Stimulated activated CD4-positive, alpha-beta T cell treated with anti-CD3 and anti-CD28 coated beads, TNF-alpha, amount 100 ng/mL, for 1 hour (primary cell): ENCODE measurements around the gene BAIAP2L1.
"Not testable (repeated sequence)": the region's sequence is repeated elsewhere in the genome, so short reads cannot be mapped to it uniquely, and the experiment has no call there.

Experiments used
- DNase-seq, 3 donors: peaks; one replicate each; pipeline ENCODE4 v3.0.0-alpha.2; 2020; ENCODE audit warnings: low read depth in 3 of 3, low spot score in 1 of 3

BAIAP2L1 gene

GRCh38 chr7:98323597-98324322 is 77.1 kb downstream of the BAIAP2L1 start:
- DNase-seq = no peak

- DNase-seq = no peak
These were observed 78.3 kb downstream of the BAIAP2L1 start for GRCh38 chr7:98322331-98323270.

GRCh38 chr7:98321301-98321700 is 79.6 kb downstream of the BAIAP2L1 start:
- DNase-seq = no peak

DNA sequence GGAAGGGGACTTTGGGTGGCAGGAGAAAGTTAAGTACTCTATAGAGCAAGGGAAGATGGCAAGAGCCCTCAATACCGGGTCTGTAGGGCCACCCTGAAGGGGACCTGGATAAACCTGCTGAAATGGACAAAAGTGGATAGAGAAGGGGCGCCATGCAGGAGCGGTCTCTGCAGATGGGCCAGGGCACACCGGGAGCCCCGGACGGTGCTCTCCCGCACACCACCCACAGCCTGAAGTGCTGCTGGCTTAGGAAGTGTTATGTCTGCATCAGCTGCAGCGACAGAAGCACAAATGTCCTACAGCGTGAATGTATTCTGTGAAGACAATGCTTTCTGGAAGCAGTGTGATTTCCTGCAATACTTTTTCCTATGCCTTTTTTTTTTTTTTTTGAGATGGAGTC is 81.7 kb downstream of the BAIAP2L1 start:
- DNase-seq = no peak

DNA sequence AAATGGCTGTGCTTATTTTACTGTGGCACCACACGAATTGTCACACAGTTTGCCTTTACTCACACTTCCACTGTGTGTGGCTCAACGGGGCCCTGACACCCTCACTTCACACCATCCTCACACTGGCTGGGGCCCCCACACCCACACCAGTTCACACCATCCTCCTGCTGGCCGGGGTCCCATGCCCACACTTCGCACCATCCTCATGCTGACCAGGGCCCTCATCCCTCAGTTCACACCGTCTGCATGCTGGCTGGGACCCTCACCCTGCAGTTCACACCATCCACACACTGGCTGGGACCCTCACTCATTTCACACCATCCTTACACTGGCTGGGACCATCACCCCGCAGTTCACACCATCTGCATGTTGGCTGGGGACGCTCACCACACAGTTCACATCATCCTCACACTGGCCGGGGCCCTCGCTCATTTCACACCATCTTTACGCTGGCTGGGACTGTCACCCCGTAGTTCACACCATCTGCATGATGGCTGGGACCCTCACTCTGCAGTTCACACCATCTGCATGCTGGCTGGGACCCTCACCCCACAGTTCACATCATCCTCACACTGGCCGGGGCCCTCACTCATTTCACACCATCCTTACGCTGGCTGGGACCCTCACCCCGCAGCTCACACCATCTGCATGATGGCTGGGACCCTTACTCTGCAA is 83.4 kb downstream of the BAIAP2L1 start:
- DNase-seq = no peak

DNA sequence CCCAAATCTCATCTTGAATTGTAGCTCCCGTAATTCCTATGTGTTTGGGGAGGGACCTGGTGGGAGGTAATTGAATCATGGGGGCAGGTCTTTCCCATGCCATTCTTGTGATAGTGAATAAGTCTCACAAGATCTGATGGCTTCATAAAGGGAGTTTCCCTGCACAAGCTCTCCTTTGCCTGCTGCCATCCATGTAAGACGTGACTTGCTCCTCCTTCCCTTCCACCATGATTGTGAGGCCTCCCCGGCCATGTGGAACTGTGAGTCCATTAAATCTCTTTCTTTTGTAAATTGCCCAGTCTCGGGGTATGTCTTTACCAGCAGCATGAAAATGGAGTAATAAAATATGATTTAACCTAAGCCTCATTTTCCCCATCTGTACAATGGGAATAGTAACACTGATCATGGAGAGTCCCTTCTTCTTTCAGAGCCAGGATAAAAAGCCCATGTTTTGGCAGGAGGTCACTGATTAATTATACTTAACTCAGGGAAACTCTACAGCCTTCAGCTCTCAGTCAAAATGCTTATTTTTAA is 84.8 kb downstream of the BAIAP2L1 start:
- DNase-seq = not testable (repeated sequence)

DNA sequence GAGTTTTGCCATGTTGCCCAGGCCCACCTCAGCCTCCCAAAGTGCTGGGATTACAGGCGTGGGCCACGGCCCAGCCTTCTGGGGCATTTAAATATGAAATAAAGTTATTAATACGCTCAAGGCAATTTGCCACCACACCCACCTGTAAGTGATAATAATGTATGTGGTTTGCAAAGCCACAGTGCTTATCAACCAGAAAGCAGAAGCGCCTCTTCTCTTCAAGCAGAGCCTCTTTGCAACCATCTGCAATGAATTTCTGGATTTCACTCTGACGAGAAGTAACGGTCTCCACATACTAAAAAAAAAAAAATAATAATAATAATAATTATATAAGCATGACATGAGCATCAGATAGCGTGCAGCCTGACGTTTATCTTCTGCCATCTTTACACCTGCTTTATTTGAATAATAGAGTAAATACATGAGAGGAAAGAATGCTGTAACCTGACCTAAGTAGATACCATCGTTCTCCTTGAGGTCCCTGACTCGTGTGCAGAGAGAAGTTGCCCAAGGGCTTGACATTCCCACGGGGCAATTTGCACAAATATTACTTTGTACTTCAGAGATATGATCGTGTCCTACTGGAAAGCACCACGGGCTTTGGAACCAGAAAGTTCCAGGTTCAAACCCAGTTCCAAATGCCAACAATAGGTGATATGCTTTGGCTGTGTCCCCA is 85.4 kb downstream of the BAIAP2L1 start:
- no peak for DNase-seq

DNA sequence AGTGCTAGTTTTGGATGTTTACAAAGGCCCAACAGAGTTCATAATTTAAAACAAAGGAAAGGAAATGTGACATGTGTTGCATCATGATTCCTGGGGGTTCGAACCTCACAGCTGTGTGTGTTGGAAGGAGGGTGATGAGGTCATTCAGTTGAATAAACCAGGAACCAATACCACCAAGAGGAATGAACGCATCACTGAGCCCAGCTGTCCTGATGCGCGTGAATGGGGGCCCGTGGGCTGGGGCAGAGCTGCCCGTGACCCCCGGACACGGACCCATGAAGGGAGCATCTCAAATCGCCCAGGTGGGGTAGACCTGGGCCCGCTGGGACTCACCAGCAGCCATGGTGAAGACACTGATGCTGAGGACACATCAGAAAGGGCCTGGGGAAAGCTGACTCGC is 86.4 kb downstream of the BAIAP2L1 start:
- DNase-seq = no peak

DNA sequence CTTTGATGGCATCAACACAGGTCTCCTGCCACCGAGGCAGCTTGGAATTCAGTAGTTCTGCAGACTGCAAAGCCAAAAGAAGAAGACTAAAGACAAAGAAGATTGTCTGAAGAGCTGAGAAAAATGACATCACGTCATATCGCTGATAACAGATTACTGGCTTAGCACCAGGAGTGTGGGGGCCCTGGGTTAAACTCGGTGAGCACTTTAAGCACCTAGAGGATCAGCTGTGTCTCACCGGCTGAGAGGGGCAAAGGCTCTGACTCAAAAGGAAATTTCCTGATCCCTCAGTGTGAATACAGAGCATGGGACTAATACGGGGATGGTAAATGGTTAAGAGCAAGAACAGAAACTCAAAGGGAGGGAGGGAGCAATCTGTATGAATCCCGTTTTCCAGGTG is 88.7 kb downstream of the BAIAP2L1 start:
- no peak for DNase-seq

DNA sequence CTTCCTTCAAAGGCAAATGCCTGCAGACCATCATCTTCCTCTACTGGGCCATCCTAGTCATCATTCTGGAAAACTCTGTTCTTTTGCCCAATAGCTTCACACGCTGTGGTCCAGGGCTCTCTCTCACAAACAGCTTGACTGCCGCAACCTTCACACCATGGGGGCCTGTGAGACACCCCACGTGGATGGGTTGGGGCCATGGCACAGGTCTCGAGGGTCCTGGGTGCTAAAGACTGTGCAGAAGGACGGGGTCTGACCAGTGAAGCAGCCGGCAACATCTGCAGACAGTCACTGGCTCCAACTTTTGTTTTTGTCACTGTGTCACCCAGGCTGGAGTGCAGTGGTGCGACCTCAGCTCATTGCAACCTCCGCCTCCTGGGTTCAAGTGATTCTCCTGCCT is 91.3 kb downstream of the BAIAP2L1 start:
- DNase-seq = no peak

- no peak for DNase-seq
These were observed 92.9 kb downstream of the BAIAP2L1 start for GRCh38 chr7:98307971-98308466.

GRCh38 chr7:98305951-98306535 is 94.8 kb downstream of the BAIAP2L1 start:
- DNase-seq = no peak

DNA sequence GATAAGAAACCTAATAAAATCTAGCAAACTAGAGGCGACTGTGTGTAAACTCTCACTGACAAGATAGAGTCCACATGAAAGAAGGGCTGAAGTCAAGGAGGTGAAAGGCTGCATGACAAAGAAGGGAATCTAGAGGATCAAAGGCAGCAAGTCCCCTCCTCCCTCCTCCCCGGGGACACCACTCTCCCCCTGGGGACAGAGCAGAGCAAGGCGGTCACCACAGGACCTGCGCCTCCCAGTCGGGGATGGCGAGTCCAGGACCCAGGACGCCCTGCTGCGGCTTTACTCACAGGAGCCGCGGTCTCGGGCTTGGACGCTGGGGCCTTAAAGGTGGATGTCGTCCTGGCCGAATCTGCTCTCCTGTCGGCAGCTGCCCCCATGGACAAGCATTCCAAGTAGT is 97.0 kb downstream of the BAIAP2L1 start:
- no peak for DNase-seq

GRCh38 chr7:98303176-98303865 is 97.6 kb downstream of the BAIAP2L1 start:
- DNase-seq = no peak

DNA sequence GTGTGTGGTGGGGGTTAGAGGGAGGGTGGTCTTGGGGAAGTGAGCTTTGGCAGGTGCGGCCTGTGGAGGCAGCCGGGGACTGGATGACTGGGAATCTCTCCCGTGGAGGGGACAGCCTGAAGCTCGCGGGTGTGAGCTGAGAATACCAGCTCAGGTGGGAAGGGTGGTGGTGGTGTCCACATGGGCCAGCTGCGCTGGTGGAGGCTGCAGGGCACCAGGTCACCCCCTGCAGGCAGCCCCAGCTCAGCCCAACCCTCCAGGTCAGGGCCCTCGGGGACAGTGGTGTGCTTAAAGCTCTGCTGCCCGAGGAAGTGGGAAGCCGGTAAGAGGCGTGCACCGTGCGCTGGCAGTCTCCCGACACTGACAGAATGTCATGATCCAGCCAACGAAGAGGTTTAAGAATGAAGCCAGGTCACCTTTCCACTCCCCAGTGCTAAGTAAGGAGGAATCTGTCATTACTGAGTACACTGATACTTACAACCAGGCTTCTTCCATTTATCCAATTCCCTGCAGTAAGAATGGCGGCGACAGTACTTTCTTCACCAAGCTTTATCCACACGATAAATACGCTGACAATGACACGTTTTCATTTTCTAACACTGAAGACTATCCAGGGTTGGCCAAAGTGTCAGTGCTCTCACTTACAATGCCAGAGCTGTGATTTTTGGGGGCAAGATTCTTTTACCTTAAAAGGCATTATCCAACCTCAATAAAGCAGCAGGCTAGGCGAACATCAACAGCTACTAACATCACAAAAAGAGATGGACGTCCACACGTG is 99.0 kb downstream of the BAIAP2L1 start:
- DNase-seq = no peak

- DNase-seq = no peak
These were observed 100.1 kb downstream of the BAIAP2L1 start for GRCh38 chr7:98300595-98301372.

- DNase-seq = no peak
These were observed 103.1 kb downstream of the BAIAP2L1 start for GRCh38 chr7:98297626-98298286.

DNA sequence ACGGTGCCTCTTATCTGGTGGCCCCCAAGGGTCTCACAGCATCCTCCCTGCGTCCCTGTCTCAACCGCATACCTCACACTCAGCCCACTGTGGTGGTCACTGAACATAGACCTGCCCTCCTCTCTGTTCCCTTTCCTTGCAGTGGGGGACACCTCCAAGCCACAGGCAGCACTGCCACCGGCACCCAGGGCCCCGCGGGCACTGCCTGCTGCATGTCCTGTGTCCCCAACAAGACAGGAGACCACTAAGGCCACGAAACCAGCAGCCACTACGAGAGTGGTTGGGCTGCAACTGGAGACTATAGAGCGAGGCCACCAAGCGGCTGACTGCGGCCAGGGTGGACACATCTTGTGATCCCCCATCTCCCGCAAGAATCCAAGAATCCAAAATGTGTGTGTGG is 104.1 kb downstream of the BAIAP2L1 start:
- no peak for DNase-seq
